ENCODE measurements around the gene C1QTNF3.

- TF ChIP-seq EZH2 (IDR thresholded peaks at IDR 0.05; ENCODE audit: borderline replicate concordance, insufficient read depth, low read depth, low read length, poor library complexity, severe bottlenecking) (no peak), CTCF (IDR thresholded peaks at IDR 0.05) (no peak)
Observed at GRCh38 chr5:34053133-34053532, 10.1 kb upstream of the C1QTNF3 start.
